ENCODE data around the gene GAS2. TPM values are rescaled to one million over a fixed set of nuclear protein-coding genes. Genes with fewer than 3 reads are reported as not detected.

The GAS2 gene
- total and polyA plus RNA-seq, 9 of the 15 experiments (the other 6 are each of a cell fraction or from before 2014, with no cell fraction given) = 0.77 to 1.9 (median 1.1) TPM

DNA sequence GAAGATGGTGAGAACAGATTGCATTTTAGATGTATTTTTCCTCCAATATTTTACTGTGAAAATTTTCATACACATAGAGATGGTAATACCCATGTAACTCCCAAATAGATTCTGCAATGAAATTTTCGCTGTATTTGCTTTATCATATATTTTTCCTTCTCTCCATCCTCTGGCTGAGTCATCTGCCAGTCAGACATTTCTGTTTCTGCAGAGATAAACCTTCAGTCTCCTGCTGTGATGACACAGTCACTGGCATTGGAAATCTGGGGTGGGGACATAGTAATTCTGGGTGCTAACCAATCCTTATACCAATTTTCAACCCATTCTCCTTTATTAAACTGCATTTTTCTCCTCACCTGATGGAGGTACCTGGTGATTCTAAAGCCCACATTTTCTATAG lies 129.5 kb downstream of the GAS2 start (continued):
- TF ChIP-seq, protein P1, sequence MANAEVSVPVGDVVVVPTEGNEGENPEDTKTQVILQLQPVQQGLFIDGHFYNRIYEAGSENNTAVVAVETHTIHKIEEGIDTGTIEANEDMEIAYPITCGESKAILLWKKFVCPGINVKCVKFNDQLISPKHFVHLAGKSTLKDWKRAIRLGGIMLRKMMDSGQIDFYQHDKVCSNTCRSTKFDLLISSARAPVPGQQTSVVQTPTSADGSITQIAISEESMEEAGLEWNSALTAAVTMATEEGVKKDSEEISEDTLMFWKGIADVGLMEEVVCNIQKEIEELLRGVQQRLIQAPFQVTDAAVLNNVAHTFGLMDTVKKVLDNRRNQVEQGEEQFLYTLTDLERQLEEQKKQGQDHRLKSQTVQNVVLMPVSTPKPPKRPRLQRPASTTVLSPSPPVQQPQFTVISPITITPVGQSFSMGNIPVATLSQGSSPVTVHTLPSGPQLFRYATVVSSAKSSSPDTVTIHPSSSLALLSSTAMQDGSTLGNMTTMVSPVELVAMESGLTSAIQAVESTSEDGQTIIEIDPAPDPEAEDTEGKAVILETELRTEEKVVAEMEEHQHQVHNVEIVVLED (CRISPR knock-in tag; IDR thresholded peaks at IDR 0.05) = no peak
- TF ChIP-seq SMARCA4 (IDR thresholded peaks at IDR 0.05) (peak; percentile 95), FOS (IDR thresholded peaks at IDR 0.05; ENCODE audit: extremely low read depth, insufficient read length) (peak; percentile 45), EGR1 (conservative IDR thresholded peaks at IDR 0.05) (no peak), HDAC1 (IDR thresholded peaks at IDR 0.05) (peak in 1 of 2 experiments; percentile 39; a peak in 1 of 4 replicates), ZNF174 (CRISPR knock-in tag; IDR thresholded peaks at IDR 0.05) (no peak), ARNT (IDR thresholded peaks at IDR 0.05) (0 out of 4 replicates have a peak, but pooled peaks of 1 of the 2 experiments have one; percentile 33), SNRNP70 (optimal IDR thresholded peaks at IDR 0.05; ENCODE audit: low read depth, low read length) (no peak), FOSL1 (tag; conservative IDR thresholded peaks at IDR 0.05) (peak; percentile 97), TBP (optimal IDR thresholded peaks at IDR 0.05; ENCODE audit: low read depth, low read length) (no peak), SMAD4 (CRISPR knock-in tag; conservative IDR thresholded peaks at IDR 0.05) (no peak; the same call in 1 of the 2 replicates), ZBTB1 (CRISPR knock-in tag; IDR thresholded peaks at IDR 0.05; ENCODE audit: borderline replicate concordance, low read depth) (no peak)
- TF ChIP-seq, protein P2, sequence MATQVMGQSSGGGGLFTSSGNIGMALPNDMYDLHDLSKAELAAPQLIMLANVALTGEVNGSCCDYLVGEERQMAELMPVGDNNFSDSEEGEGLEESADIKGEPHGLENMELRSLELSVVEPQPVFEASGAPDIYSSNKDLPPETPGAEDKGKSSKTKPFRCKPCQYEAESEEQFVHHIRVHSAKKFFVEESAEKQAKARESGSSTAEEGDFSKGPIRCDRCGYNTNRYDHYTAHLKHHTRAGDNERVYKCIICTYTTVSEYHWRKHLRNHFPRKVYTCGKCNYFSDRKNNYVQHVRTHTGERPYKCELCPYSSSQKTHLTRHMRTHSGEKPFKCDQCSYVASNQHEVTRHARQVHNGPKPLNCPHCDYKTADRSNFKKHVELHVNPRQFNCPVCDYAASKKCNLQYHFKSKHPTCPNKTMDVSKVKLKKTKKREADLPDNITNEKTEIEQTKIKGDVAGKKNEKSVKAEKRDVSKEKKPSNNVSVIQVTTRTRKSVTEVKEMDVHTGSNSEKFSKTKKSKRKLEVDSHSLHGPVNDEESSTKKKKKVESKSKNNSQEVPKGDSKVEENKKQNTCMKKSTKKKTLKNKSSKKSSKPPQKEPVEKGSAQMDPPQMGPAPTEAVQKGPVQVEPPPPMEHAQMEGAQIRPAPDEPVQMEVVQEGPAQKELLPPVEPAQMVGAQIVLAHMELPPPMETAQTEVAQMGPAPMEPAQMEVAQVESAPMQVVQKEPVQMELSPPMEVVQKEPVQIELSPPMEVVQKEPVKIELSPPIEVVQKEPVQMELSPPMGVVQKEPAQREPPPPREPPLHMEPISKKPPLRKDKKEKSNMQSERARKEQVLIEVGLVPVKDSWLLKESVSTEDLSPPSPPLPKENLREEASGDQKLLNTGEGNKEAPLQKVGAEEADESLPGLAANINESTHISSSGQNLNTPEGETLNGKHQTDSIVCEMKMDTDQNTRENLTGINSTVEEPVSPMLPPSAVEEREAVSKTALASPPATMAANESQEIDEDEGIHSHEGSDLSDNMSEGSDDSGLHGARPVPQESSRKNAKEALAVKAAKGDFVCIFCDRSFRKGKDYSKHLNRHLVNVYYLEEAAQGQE (IDR thresholded peaks at IDR 0.05; ENCODE audit: borderline replicate concordance) = no peak
- TF ChIP-seq, protein P2 (CRISPR knock-in tag; IDR thresholded peaks at IDR 0.05; ENCODE audit: low read depth) = no peak
- TF ChIP-seq, protein P3, sequence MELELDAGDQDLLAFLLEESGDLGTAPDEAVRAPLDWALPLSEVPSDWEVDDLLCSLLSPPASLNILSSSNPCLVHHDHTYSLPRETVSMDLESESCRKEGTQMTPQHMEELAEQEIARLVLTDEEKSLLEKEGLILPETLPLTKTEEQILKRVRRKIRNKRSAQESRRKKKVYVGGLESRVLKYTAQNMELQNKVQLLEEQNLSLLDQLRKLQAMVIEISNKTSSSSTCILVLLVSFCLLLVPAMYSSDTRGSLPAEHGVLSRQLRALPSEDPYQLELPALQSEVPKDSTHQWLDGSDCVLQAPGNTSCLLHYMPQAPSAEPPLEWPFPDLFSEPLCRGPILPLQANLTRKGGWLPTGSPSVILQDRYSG (tag; conservative IDR thresholded peaks at IDR 0.05; ENCODE audit: low read depth) = no peak
- TF ChIP-seq, protein P4, sequence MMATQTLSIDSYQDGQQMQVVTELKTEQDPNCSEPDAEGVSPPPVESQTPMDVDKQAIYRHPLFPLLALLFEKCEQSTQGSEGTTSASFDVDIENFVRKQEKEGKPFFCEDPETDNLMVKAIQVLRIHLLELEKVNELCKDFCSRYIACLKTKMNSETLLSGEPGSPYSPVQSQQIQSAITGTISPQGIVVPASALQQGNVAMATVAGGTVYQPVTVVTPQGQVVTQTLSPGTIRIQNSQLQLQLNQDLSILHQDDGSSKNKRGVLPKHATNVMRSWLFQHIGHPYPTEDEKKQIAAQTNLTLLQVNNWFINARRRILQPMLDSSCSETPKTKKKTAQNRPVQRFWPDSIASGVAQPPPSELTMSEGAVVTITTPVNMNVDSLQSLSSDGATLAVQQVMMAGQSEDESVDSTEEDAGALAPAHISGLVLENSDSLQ (IDR thresholded peaks at IDR 0.05) = peak; percentile 84
- TF ChIP-seq, protein P5, sequence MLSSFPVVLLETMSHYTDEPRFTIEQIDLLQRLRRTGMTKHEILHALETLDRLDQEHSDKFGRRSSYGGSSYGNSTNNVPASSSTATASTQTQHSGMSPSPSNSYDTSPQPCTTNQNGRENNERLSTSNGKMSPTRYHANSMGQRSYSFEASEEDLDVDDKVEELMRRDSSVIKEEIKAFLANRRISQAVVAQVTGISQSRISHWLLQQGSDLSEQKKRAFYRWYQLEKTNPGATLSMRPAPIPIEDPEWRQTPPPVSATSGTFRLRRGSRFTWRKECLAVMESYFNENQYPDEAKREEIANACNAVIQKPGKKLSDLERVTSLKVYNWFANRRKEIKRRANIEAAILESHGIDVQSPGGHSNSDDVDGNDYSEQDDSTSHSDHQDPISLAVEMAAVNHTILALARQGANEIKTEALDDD (IDR thresholded peaks at IDR 0.05) = peak; percentile 66

Data from K562 (cell line).